Suprapubic skin (tissue), 4 donors: ENCODE results near the gene MUC5B.

ENCODE experiments used
- POLR2A ChIP-seq, 2 donors: fragments of 450-650 bp; IDR thresholded peaks; one replicate each; pipeline ENCODE4 v1.6.1; 2017; ENCODE audit warnings: antibody characterized with exemption in 2 of 2, mild to moderate bottlenecking in 2 of 2, moderate library complexity in 2 of 2
- POLR2AphosphoS5 ChIP-seq, 3 donors: sonication (generic); formaldehyde crosslinking; IDR thresholded peaks; one replicate each; pipeline ENCODE4 v1.6.1; 2017; ENCODE audit warnings: antibody characterized with exemption in 3 of 3

GRCh38 chr11:1296287-1296686, 73.4 kb downstream of the MUC5B start:
- no peak for TF ChIP-seq POLR2A (IDR thresholded peaks at IDR 0.05)
- TF ChIP-seq POLR2AphosphoS5 (IDR thresholded peaks at IDR 0.05): no peak
